IMR-90 (cell line): ENCODE measurements around the gene TXNDC11. TPM values are rescaled to one million over a fixed set of nuclear protein-coding genes. Genes with fewer than 3 reads are reported as not detected.

Source experiments
- ATAC-seq: fragments of 200-7000 bp; cut with Tn5 transposase; 2 replicates; pipeline ENCODE4 v1.9.1; 2020; ENCODE audit warnings: low read depth, mild to moderate bottlenecking, moderate library complexity
- BruUV-seq: library from RNA; stranded (reverse); fragments of 400-500 nt; replicated peaks from 2 replicates; lab custom pipeline; 2021; lab: Mats Ljungman, UMichigan
- CTCF ChIA-PET: fragments of 300-600 bp; formaldehyde crosslinking; extraction: SDS; loops from one replicate; lab custom pipeline; 2021; ENCODE audit warnings: antibody characterized with exemption; lab: Yijun Ruan, JAX
- POLR2A ChIA-PET: fragments of 300-600 bp; sonication (Branson Sonifier 250); formaldehyde crosslinking; loops from one replicate; lab custom pipeline; 2022; ENCODE audit warnings: antibody characterized with exemption; ENCODE audit not compliant: unreplicated experiment; lab: Charles Lee
- DNase-seq: peaks from one replicate; pipeline ENCODE4 v3.0.0; 2013
- H2AFZ ChIP-seq: replicated peaks from 2 replicates; pipeline ENCODE3; 2013; ENCODE audit warnings: low read length, mild to moderate bottlenecking; ENCODE audit not compliant: poor library complexity
- H2AK5ac ChIP-seq: 2 replicates; pipeline ENCODE4 v1.6.1; 2013; ENCODE audit warnings: low read depth, low read length, inconsistent platforms
- H2AK9ac ChIP-seq: replicated peaks from 2 replicates; pipeline ENCODE3; 2013; ENCODE audit warnings: mild to moderate bottlenecking, low read depth, low read length, moderate library complexity; ENCODE audit not compliant: poor library complexity
- H2BK120ac ChIP-seq: 2 replicates; pipeline ENCODE4 v1.6.1; 2013; ENCODE audit warnings: low read depth, low read length, inconsistent platforms
- H2BK15ac ChIP-seq: 3 replicates; pipeline ENCODE4 v1.6.1; 2013; ENCODE audit warnings: low read depth, low read length, inconsistent platforms
- H2BK20ac ChIP-seq: 2 replicates; pipeline ENCODE4 v1.6.1; 2013; ENCODE audit warnings: low read depth, mild to moderate bottlenecking, inconsistent platforms, low read length, moderate library complexity
- H2BK5ac ChIP-seq: 2 replicates; pipeline ENCODE4 v1.6.1; 2013; ENCODE audit warnings: mild to moderate bottlenecking, low read depth, low read length, inconsistent platforms; ENCODE audit not compliant: poor library complexity, severe bottlenecking
- H3K14ac ChIP-seq: replicated peaks from 2 replicates; pipeline ENCODE4 v1.6.1; 2013; ENCODE audit warnings: low read depth, low read length, inconsistent platforms
- H3K18ac ChIP-seq: 2 replicates; pipeline ENCODE4 v1.6.1; 2013; ENCODE audit warnings: low read depth, low read length, control low read depth
- H3K23ac ChIP-seq: 2 replicates; pipeline ENCODE4 v1.6.1; 2013; ENCODE audit warnings: low read depth, low read length, inconsistent platforms
- H3K27ac ChIP-seq: 2 replicates; pipeline ENCODE4 v1.5.1; 2013; ENCODE audit warnings: mild to moderate bottlenecking, control low read depth, low read length; ENCODE audit not compliant: insufficient read depth
- H3K27me3 ChIP-seq: 2 replicates; pipeline ENCODE4 v1.6.1; 2013; ENCODE audit warnings: low read length; ENCODE audit not compliant: control insufficient read depth, insufficient read depth
- H3K36me3 ChIP-seq: 2 replicates; pipeline ENCODE4 v1.6.1; 2013; ENCODE audit warnings: low read length, mixed read lengths; ENCODE audit not compliant: control insufficient read depth, insufficient read depth
- H3K4ac ChIP-seq: 2 replicates; pipeline ENCODE4 v1.6.1; 2013; ENCODE audit warnings: low read depth, low read length, inconsistent platforms
- H3K4me1 ChIP-seq: 2 replicates; pipeline ENCODE4 v1.6.1; 2013; ENCODE audit warnings: low read length, mixed read lengths; ENCODE audit not compliant: control insufficient read depth, insufficient read depth
- H3K4me2 ChIP-seq: 2 replicates; pipeline ENCODE4 v1.6.1; 2013; ENCODE audit warnings: low read depth, mild to moderate bottlenecking, control low read depth, low read length, moderate library complexity
- H3K4me3 ChIP-seq: 2 replicates; pipeline ENCODE4 v1.5.1; 2013; ENCODE audit warnings: low read depth, mild to moderate bottlenecking, control low read depth, low read length, moderate library complexity; ENCODE audit not compliant: insufficient read depth
- H3K56ac ChIP-seq: 2 replicates; pipeline ENCODE4 v1.6.1; 2013; ENCODE audit warnings: low read length, inconsistent platforms; ENCODE audit not compliant: insufficient read depth; ENCODE audit errors: extremely low read depth
- H3K79me1 ChIP-seq, 2 experiments: 2 replicates each; pipeline ENCODE4 v1.6.1; 2013; ENCODE audit warnings: low read length in 2 of 2, inconsistent platforms in 1 of 2, low read depth in 1 of 2
- H3K9ac ChIP-seq: 2 replicates; pipeline ENCODE4 v1.6.1; 2013; ENCODE audit warnings: low read depth, low read length, control low read depth
- H3K9me1 ChIP-seq: 2 replicates; pipeline ENCODE4 v1.6.1; 2013; ENCODE audit warnings: low read length, inconsistent platforms; ENCODE audit not compliant: insufficient read depth
- H3K9me3 ChIP-seq: 2 replicates; pipeline ENCODE4 v1.6.1; 2013; ENCODE audit warnings: low read length; ENCODE audit not compliant: control insufficient read depth, insufficient read depth
- H4K20me1 ChIP-seq: 2 replicates; pipeline ENCODE4 v1.6.1; 2013; ENCODE audit warnings: low read length, inconsistent platforms; ENCODE audit not compliant: insufficient read depth
- H4K5ac ChIP-seq: 2 replicates; pipeline ENCODE4 v1.6.1; 2013; ENCODE audit warnings: mild to moderate bottlenecking, low read depth, low read length, control low read depth
- H4K8ac ChIP-seq, 2 experiments: 2 replicates each; pipeline ENCODE4 v1.6.1; 2013; ENCODE audit warnings: low read depth in 2 of 2, low read length in 2 of 2, control low read depth in 1 of 2, inconsistent platforms in 1 of 2
- H4K91ac ChIP-seq: 2 replicates; pipeline ENCODE4 v1.6.1; 2013; ENCODE audit warnings: low read depth, low read length, inconsistent platforms; ENCODE audit not compliant: insufficient read depth
- CHD1 ChIP-seq: IDR thresholded peaks from 2 replicates; pipeline ENCODE4 v1.6.1; 2012; ENCODE audit warnings: low read depth, low read length, improper control_type of control experiment
- CTCF ChIP-seq: conservative IDR thresholded peaks from 2 replicates; pipeline ENCODE4 v1.5.1; 2012; ENCODE audit warnings: mild to moderate bottlenecking, low read depth, low read length, improper control_type of control experiment
- ELK1 ChIP-seq: fragments of 150-350 bp; IDR thresholded peaks from 2 replicates; pipeline ENCODE4 v1.6.1; 2016; ENCODE audit warnings: low read depth, mild to moderate bottlenecking, low read length, moderate library complexity, borderline replicate concordance
- MAFK ChIP-seq: IDR thresholded peaks from 2 replicates; pipeline ENCODE4 v1.6.1; 2012; ENCODE audit warnings: low read depth, low read length, improper control_type of control experiment
- MXI1 ChIP-seq: IDR thresholded peaks from 2 replicates; pipeline ENCODE4 v1.6.1; 2012; ENCODE audit warnings: low read depth, mild to moderate bottlenecking, low read length, moderate library complexity, borderline replicate concordance
- NFE2L2 ChIP-seq: fragments of 150-350 bp; IDR thresholded peaks from 2 replicates; pipeline ENCODE4 v1.6.1; 2016; ENCODE audit warnings: low read depth, mild to moderate bottlenecking, low read length
- POLR2A ChIP-seq: IDR thresholded peaks from 2 replicates; pipeline ENCODE4 v1.6.1; 2012; ENCODE audit warnings: mild to moderate bottlenecking, low read depth, low read length
- RFX5 ChIP-seq: IDR thresholded peaks from 2 replicates; pipeline ENCODE4 v1.8.0; 2012; ENCODE audit warnings: low read depth, mild to moderate bottlenecking, low read length, moderate library complexity
- WGBS, 2 experiments: methylation state at CpG; one replicate each; pipeline versions ENCODE4 v1.1.5 to v1.1.7; 2013; ENCODE audit warnings: missing lambda C conversion rate in 2 of 2; ENCODE audit not compliant: insufficient read length in 1 of 2; ENCODE audit errors: extremely low coverage in 2 of 2; 5-methylcytosine and 5-hydroxymethylcytosine counted together
- dilution Hi-C: fragments of 300-500 bp; cut with HindIII; formaldehyde crosslinking; loops from one replicate; pipeline ENCODE4 v1.14.3; 2018; ENCODE audit warnings: low sequenced_read_pairs; ENCODE audit not compliant: unreplicated experiment
- in situ Hi-C: fragments of 300-500 bp; cut with MboI; formaldehyde crosslinking; loops from 3 replicates; pipeline ENCODE4 v1.14.3; 2019; ENCODE audit warnings: low sequenced_read_pairs, inconsistent platforms, mixed read lengths
- intact Hi-C: fragments of 100-400 bp; cut with micrococcal nuclease; formaldehyde crosslinking; loops from 2 replicates; pipeline ENCODE4 v1.10.0; 2022
- polyA plus RNA-seq, 3 experiments: library from polyadenylated mRNA; depleted of rRNA; stranded (reverse); fragments of >200 nt; gene quantifications; 2 replicates each; pipeline ENCODE4 v1.2.3, GENCODE V29; 2012; ENCODE audit warnings: low replicate concordance in 1 of 3
- total RNA-seq: library from RNA; depleted of rRNA; stranded (reverse); fragments of >200 nt; gene quantifications from 2 replicates; pipeline ENCODE4 v1.2.3, GENCODE V29; 2012

The TXNDC11 gene
- total and polyA plus RNA-seq, 2 of the 4 experiments (the other 2 are of a cell fraction), result 25.3 to 42.9 TPM

GRCh38 chr16:11711662-11712061 is 31.0 kb downstream of the TXNDC11 start:
- Histone ChIP-seq H2AK9ac (no peak overlapping the region), H3K9me3 (no peaks in the 10 kb centered on the region), H3K27ac (no peak overlapping the region), H3K4me1 (peaks cover 2% of the 10 kb centered on the region; the same call in 1 of the 2 replicates), H2AK5ac (no peak overlapping the region), H3K9me1 (0 out of 2 replicates have a peak, but pooled peaks cover 3% of the 10 kb centered on the region), H4K5ac (no peak overlapping the region), H3K36me3 (peaks cover 23% of the 10 kb centered on the region), H3K56ac (no peak overlapping the region), H3K4me2 (no peak overlapping the region), H3K4ac (no peak overlapping the region), H3K14ac (no peak overlapping the region), H4K20me1 (no peaks in the 10 kb centered on the region), H3K27me3 (no peaks in the 10 kb centered on the region), H3K18ac (no peak overlapping the region), H3K4me3 (no peak overlapping the region), H2BK120ac (no peak overlapping the region), H2BK20ac (no peak overlapping the region), H2AFZ (no peak overlapping the region), H3K23ac (no peak overlapping the region), H3K9ac (no peak overlapping the region), H4K8ac (no peak overlapping the region), H2BK15ac (no peak overlapping the region), H2BK5ac (no peak overlapping the region), H3K79me1 (peaks cover 21 to 41% of the 10 kb centered on the region in 2 experiments), H4K91ac (no peak overlapping the region)
- no peak for ATAC-seq
- dilution Hi-C loops, result no loop called here
- ChIA-PET CTCF (no interaction called here), POLR2A (no interaction called here)
- TF ChIP-seq CTCF (no peak), MXI1 (no peak), ELK1 (no peak), MAFK (no peak), POLR2A (no peak), CHD1 (no peak), RFX5 (no peak), NFE2L2 (no peak)
- BruUV-seq, result no TSS peak
- intact Hi-C loops, result loop anchor here (10.0 kb wide), 1 partner anchor 747 kb away; no protein-coding TSS in a partner anchor
- WGBS, 2 experiments, result 100% methylated on average over 1 of the region's 4 CpGs; no CpG with 5 or more reads in 1 of the 2 experiments
- no peak for DNase-seq
- in situ Hi-C loops, result loop anchor here (5.0 to 10.0 kb wide), 2 partner anchors 314 to 747 kb away; no protein-coding TSS in a partner anchor
